ENCODE data around the gene PYGO2. TPM values are rescaled to one million over a fixed set of nuclear protein-coding genes. Genes with fewer than 3 reads are reported as not detected.

The PYGO2 gene
- polyA plus RNA-seq, 3 donors from 2014 or later = 15.0 to 39.1 (median 15.4) TPM

- H3K4me1 Mint-ChIP-seq = peaks cover 36 to 38% of the 10 kb centered on the region in 2 donors
- peaks cover 3 to 9% (median 5%) of the 10 kb centered on the region in 3 donors for H3K27me3 Mint-ChIP-seq (ENCODE audit: low read depth in 3 of 3)
- DNase-seq = peak; percentile 96 to 98 (median 97)
- no peaks in the 10 kb centered on the region for H3K9me3 Mint-ChIP-seq
- H3K27ac Mint-ChIP-seq = peak within 1 kb of the TSS; percentile 98 to 99 (median 99)
- H3K4me3 Mint-ChIP-seq = peak within 1 kb of the TSS; percentile 84 to 100 (median 95)
- no peaks in the 10 kb centered on the region for H3K36me3 Mint-ChIP-seq
Observed at GRCh38 chr1:154936555-154937084, 25.0 kb downstream of the PYGO2 start, which contains the start of gene PMVK. Gene PMVK (minus strand): TSS chr1:154936719. CDS start chr1:154936685, 34 bp downstream.

GRCh38 chr1:154935749-154936554 lies 25.6 kb downstream of the PYGO2 start:
- peak overlapping the region; percentile 84 to 100 (median 95) for H3K4me3 Mint-ChIP-seq
- H3K4me1 Mint-ChIP-seq = peaks cover 36 to 38% of the 10 kb centered on the region in 2 donors
- peaks cover 3 to 9% (median 5%) of the 10 kb centered on the region in 3 donors for H3K27me3 Mint-ChIP-seq (ENCODE audit: low read depth in 3 of 3)
- H3K27ac Mint-ChIP-seq = peak overlapping the region; percentile 98 to 99 (median 99)
- H3K9me3 Mint-ChIP-seq = no peaks in the 10 kb centered on the region
- no peaks in the 10 kb centered on the region for H3K36me3 Mint-ChIP-seq
- DNase-seq = no peak

- Mint-ChIP-seq H3K4me1 (peaks cover 36 to 38% of the 10 kb centered on the region in 2 donors), H3K27me3 (ENCODE audit: low read depth in 3 of 3) (peaks cover 3 to 9% (median 5%) of the 10 kb centered on the region in 3 donors), H3K9me3 (no peaks in the 10 kb centered on the region), H3K4me3 (peak overlapping the region in 3 of 5 donors; percentile 25 to 38 (median 33)), H3K36me3 (no peaks in the 10 kb centered on the region), H3K27ac (peak overlapping the region in 4 of 6 donors; percentile 28 to 99 (median 52))
- no peak for DNase-seq
Observed at GRCh38 chr1:154934358-154934948, 27.1 kb downstream of the PYGO2 start.

- Mint-ChIP-seq H3K27me3 (ENCODE audit: low read depth in 3 of 3) (peaks cover 3 to 5% (median 4%) of the 10 kb centered on the region in 3 donors), H3K27ac (no peak overlapping the region), H3K4me3 (no peak overlapping the region), H3K9me3 (no peaks in the 10 kb centered on the region), H3K4me1 (peaks cover 17 to 23% of the 10 kb centered on the region in 2 donors), H3K36me3 (peaks cover 7 to 9% (median 8%) of the 10 kb centered on the region in 3 donors)
- no peak for DNase-seq
Observed at GRCh38 chr1:154931940-154932487, 29.6 kb downstream of the PYGO2 start.

- Mint-ChIP-seq H3K36me3 (peaks cover 11 to 29% (median 14%) of the 10 kb centered on the region in 3 donors), H3K4me3 (no peak overlapping the region), H3K9me3 (no peaks in the 10 kb centered on the region), H3K27me3 (ENCODE audit: low read depth in 3 of 3) (peaks cover 0 to 3% (median 0%) of the 10 kb centered on the region in 3 donors), H3K27ac (peak overlapping the region in 1 of 6 donors; percentile 53), H3K4me1 (peaks cover 0 to 8% of the 10 kb centered on the region in 2 donors)
- no peak for DNase-seq
Observed at GRCh38 chr1:154926201-154926600, 35.4 kb downstream of the PYGO2 start.

GRCh38 chr1:154925335-154926170 lies 36.0 kb downstream of the PYGO2 start:
- no peak for DNase-seq
- H3K4me1 Mint-ChIP-seq = peaks cover 0 to 8% of the 10 kb centered on the region in 2 donors
- H3K4me3 Mint-ChIP-seq = no peak overlapping the region
- H3K36me3 Mint-ChIP-seq = peaks cover 11 to 29% (median 14%) of the 10 kb centered on the region in 3 donors
- H3K27ac Mint-ChIP-seq = peak overlapping the region in 2 of 6 donors; percentile 17 to 53
- H3K27me3 Mint-ChIP-seq (ENCODE audit: low read depth in 3 of 3) = peaks cover 0 to 3% (median 0%) of the 10 kb centered on the region in 3 donors
- no peaks in the 10 kb centered on the region for H3K9me3 Mint-ChIP-seq

DNA sequence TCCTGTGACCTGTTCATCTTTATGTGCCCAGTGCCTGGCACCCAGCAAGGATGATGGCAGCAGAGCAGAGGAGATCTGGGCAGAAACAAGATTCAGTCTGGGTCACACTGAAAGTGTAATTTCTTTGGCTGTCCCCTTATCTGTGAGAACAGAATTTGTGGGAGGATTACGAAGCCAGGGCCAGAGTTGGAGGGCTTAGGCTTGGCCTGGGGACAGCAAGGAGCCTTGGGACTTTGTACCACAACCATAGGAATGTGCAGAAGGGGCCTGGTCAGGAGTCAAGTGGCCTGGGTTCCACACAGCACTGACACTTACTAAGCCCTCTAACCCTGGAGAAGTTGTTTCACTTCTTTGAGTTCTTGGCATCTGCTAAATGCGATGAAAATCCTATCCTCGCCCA lies 37.9 kb downstream of the PYGO2 start:
- H3K27ac Mint-ChIP-seq = no peak overlapping the region
- H3K4me3 Mint-ChIP-seq = peak overlapping the region in 1 of 5 donors; percentile 25
- peaks cover 11 to 29% (median 14%) of the 10 kb centered on the region in 3 donors for H3K36me3 Mint-ChIP-seq
- peaks cover 0 to 3% (median 0%) of the 10 kb centered on the region in 3 donors for H3K27me3 Mint-ChIP-seq (ENCODE audit: low read depth in 3 of 3)
- DNase-seq = no peak
- peaks cover 0 to 8% of the 10 kb centered on the region in 2 donors for H3K4me1 Mint-ChIP-seq
- no peaks in the 10 kb centered on the region for H3K9me3 Mint-ChIP-seq

GRCh38 chr1:154913273-154913672 lies 48.3 kb downstream of the PYGO2 start:
- DNase-seq = no peak
- Mint-ChIP-seq H3K27me3 (ENCODE audit: low read depth in 3 of 3) (peaks cover 0 to 2% (median 0%) of the 10 kb centered on the region in 3 donors), H3K36me3 (peaks cover 0 to 11% (median 10%) of the 10 kb centered on the region in 3 donors), H3K4me3 (no peak overlapping the region), H3K27ac (no peak overlapping the region), H3K4me1 (no peaks in the 10 kb centered on the region), H3K9me3 (no peaks in the 10 kb centered on the region)

- no peaks in the 10 kb centered on the region for H3K9me3 Mint-ChIP-seq
- peaks cover 0 to 3% (median 0%) of the 10 kb centered on the region in 3 donors for H3K27me3 Mint-ChIP-seq (ENCODE audit: low read depth in 3 of 3)
- no peak for DNase-seq
- H3K36me3 Mint-ChIP-seq = peaks cover 0 to 15% (median 10%) of the 10 kb centered on the region in 3 donors
- no peak overlapping the region for H3K4me3 Mint-ChIP-seq
- H3K4me1 Mint-ChIP-seq = no peaks in the 10 kb centered on the region
- no peak overlapping the region for H3K27ac Mint-ChIP-seq
Observed at GRCh38 chr1:154912755-154913154, 48.8 kb downstream of the PYGO2 start.

DNA sequence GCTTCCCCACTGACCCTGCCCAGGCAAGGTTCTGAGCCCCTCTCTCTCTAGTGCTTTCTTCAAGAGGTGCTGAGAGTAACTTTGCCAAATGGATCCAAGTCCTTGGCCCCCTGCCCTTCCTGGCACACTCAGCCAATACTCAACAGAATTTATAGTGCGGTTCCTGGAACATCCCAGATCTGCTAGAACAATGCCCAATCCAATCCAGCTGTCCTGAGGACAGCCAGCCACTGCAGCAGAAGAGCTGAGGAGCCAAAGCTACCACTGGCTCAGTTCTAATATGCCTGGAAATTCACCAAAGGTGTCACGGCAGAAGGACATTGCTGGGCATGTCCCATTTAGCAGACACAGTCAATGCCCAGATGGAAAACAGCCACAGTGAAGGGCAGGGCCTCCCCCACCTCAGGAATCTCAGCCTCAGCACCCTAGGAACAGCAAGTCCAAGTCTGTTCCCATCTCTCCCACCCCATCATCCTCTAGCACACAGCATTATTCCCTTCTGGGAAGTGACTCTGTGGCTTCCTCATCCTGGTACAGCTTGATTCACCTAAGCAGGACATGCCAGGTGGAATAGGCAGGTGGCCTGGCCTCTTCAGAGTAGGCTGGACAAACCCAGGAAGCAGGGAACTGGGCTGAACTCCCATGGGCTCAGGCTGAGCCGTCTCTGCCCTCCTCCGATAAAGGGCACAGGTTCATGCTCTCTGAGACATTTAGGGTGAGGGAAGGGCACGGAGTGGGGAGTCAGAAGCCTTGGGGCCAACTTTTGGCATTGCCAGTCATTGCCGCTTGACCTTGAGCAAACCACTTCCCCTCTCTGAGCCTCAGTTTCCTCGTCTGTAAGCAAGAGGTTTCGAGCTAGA lies 49.7 kb downstream of the PYGO2 start:
- no peak for DNase-seq
- Mint-ChIP-seq H3K9me3 (no peaks in the 10 kb centered on the region), H3K4me1 (no peaks in the 10 kb centered on the region), H3K27ac (no peak overlapping the region), H3K4me3 (no peak overlapping the region), H3K36me3 (peaks cover 0 to 13% (median 9%) of the 10 kb centered on the region in 3 donors), H3K27me3 (ENCODE audit: low read depth in 3 of 3) (peaks cover 0 to 3% (median 0%) of the 10 kb centered on the region in 3 donors)

- Mint-ChIP-seq H3K27ac (no peak overlapping the region), H3K4me1 (no peaks in the 10 kb centered on the region), H3K9me3 (no peaks in the 10 kb centered on the region), H3K27me3 (ENCODE audit: low read depth in 3 of 3) (peaks cover 0 to 3% (median 1%) of the 10 kb centered on the region in 3 donors), H3K36me3 (peaks cover 0 to 9% (median 0%) of the 10 kb centered on the region in 3 donors), H3K4me3 (no peak overlapping the region)
- DNase-seq = no peak
Observed at GRCh38 chr1:154910851-154911250, 50.7 kb downstream of the PYGO2 start.

DNA sequence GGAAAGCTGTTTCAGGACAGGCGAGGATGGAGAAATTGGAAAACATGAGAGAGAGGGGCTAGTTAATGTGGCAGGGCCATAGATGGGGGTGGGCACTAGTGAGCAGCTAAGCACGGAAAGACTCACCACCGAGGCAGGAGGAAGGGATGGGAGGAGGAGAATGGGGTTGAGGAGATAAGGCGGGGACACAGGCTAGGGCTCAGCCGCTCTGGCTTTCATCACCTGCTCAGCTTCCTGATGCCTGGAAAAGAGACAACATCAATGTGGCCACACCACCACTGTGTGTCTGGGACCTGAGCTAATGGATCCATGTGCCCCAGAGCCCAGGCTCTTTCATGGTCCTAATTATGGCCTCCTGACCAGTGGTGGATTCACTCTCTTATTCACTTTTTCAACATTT lies 52.6 kb downstream of the PYGO2 start:
- no peak overlapping the region for H3K27ac Mint-ChIP-seq
- peaks cover 0 to 5% (median 0%) of the 10 kb centered on the region in 3 donors for H3K36me3 Mint-ChIP-seq
- H3K4me1 Mint-ChIP-seq = no peaks in the 10 kb centered on the region
- peaks cover 0 to 3% (median 2%) of the 10 kb centered on the region in 3 donors for H3K27me3 Mint-ChIP-seq (ENCODE audit: low read depth in 3 of 3)
- no peak overlapping the region for H3K4me3 Mint-ChIP-seq
- DNase-seq = no peak
- no peaks in the 10 kb centered on the region for H3K9me3 Mint-ChIP-seq

All from immature natural killer cell (primary cell).